Measurements from ENCODE around the gene PPM1H.

DNA sequence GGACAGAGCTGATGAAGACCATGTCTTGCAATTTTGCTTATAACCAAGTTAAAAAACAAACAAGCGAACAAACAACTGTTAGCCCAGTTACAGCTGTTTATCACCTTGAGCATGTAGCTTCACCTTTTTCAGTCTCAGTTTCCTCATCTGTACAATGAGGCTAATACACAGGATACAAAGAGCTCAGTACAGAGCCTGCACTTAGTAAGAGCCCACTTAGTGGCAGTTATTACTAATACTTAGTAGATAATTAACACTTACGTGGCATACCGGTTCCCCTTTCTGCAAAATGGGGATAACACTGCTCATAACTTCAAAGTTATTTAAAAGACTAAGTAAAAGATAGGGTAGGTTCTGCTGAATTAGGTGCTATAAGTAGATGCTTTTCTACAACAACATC, 240.3 kb downstream of the PPM1H start:
- TF ChIP-seq, protein P1, sequence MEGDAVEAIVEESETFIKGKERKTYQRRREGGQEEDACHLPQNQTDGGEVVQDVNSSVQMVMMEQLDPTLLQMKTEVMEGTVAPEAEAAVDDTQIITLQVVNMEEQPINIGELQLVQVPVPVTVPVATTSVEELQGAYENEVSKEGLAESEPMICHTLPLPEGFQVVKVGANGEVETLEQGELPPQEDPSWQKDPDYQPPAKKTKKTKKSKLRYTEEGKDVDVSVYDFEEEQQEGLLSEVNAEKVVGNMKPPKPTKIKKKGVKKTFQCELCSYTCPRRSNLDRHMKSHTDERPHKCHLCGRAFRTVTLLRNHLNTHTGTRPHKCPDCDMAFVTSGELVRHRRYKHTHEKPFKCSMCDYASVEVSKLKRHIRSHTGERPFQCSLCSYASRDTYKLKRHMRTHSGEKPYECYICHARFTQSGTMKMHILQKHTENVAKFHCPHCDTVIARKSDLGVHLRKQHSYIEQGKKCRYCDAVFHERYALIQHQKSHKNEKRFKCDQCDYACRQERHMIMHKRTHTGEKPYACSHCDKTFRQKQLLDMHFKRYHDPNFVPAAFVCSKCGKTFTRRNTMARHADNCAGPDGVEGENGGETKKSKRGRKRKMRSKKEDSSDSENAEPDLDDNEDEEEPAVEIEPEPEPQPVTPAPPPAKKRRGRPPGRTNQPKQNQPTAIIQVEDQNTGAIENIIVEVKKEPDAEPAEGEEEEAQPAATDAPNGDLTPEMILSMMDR (conservative IDR thresholded peaks at IDR 0.05; ENCODE audit: low read length), result no peak
- TF ChIP-seq EZH2phosphoT487 (IDR thresholded peaks at IDR 0.05; ENCODE audit: borderline replicate concordance), result no peak

Measured in Loucy (cell line).